ENCODE results near the gene PRKG1. TPM values are rescaled to one million over a fixed set of nuclear protein-coding genes. Genes with fewer than 3 reads are reported as not detected.

The PRKG1 gene
- total RNA-seq, 4 donors from 2014 or later: 1.2 to 6.5 (median 2.7) TPM

DNA sequence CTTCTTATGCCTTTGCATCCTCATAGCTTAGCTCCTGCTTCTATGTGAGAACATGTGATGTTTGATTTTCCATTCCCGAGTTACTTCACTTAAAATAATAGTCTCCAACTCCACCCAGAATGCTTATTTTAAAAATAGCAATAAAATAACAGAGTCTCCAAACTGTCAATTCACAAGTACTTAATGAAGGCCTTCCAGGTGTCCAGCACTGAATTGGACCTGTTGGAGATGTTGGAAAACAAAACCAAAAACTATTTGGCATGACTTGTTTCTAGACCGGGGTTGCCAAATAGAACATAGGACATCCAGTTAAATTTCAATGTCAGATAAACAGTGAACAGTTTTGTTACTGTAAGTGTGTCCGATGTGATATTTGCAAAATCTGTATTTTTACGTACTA, 1031.7 kb downstream of the PRKG1 start:
- no peaks in the 10 kb centered on the region for H3K27me3 ChIP-seq
- no peaks in the 10 kb centered on the region for H3K4me1 ChIP-seq
- no peak for DNase-seq (ENCODE audit: low spot score in 2 of 2)
- TF ChIP-seq POLR2AphosphoS5 (IDR thresholded peaks at IDR 0.05) (no peak), POLR2A (IDR thresholded peaks at IDR 0.05) (no peak), EP300 (IDR thresholded peaks at IDR 0.05) (no peak)
- TF ChIP-seq, protein P1, sequence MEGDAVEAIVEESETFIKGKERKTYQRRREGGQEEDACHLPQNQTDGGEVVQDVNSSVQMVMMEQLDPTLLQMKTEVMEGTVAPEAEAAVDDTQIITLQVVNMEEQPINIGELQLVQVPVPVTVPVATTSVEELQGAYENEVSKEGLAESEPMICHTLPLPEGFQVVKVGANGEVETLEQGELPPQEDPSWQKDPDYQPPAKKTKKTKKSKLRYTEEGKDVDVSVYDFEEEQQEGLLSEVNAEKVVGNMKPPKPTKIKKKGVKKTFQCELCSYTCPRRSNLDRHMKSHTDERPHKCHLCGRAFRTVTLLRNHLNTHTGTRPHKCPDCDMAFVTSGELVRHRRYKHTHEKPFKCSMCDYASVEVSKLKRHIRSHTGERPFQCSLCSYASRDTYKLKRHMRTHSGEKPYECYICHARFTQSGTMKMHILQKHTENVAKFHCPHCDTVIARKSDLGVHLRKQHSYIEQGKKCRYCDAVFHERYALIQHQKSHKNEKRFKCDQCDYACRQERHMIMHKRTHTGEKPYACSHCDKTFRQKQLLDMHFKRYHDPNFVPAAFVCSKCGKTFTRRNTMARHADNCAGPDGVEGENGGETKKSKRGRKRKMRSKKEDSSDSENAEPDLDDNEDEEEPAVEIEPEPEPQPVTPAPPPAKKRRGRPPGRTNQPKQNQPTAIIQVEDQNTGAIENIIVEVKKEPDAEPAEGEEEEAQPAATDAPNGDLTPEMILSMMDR (IDR thresholded peaks at IDR 0.05): no peak
- H3K27ac ChIP-seq: no peak overlapping the region
- H3K4me3 ChIP-seq: no peak overlapping the region
- 89% methylated on average over 4 of the region's 4 CpGs for WGBS
- H3K9me3 ChIP-seq: no peaks in the 10 kb centered on the region
- H3K36me3 ChIP-seq: no peaks in the 10 kb centered on the region

DNA sequence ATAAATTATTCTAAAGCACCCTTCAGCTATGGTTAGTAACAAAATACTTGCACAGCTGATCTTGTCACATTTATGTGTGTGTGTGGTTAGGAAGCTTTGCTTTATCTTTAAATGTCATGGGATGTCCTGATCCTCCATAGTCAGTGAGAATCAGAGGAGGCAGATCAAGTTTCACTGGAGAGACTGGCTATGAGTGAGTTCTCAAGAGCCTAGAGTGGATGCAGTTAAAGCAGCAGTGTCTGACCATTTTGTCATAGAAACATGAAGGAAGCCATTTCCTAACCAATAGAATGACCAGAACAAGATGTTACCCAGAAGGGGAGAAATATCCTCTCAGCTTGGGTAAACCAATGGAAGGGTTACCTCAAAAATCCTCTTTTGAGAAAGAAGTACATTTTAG, 1032.6 kb downstream of the PRKG1 start:
- Histone ChIP-seq H3K4me1 (no peaks in the 10 kb centered on the region), H3K4me3 (no peak overlapping the region)
- TF ChIP-seq POLR2A (IDR thresholded peaks at IDR 0.05) (no peak), POLR2AphosphoS5 (IDR thresholded peaks at IDR 0.05) (no peak), EP300 (IDR thresholded peaks at IDR 0.05) (no peak)
- TF ChIP-seq, protein P1 (IDR thresholded peaks at IDR 0.05): no peak

DNA sequence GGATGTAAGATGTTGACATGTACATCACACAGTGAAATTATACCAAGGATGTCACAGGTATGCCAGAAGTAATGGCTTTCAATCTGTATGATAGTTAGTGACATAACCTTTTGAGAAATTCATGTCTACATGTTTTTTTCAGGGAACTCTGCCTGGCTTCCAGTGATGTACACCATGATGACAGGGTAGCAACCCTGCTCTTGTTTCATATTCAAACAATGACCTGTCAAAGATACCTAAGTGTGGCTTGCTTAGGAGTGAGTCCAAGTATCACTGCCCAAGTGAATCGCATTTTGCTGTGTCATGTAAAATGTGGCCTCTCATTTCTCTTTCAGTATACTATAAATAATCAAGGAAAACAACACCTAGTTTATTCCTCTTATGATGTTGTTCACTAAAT, 1033.9 kb downstream of the PRKG1 start:
- WGBS: 85% methylated on average over 1 of the region's 1 CpG
- Histone ChIP-seq H3K36me3 (no peaks in the 10 kb centered on the region), H3K4me3 (no peak overlapping the region), H3K27me3 (no peaks in the 10 kb centered on the region), H3K9me3 (no peaks in the 10 kb centered on the region), H3K4me1 (no peaks in the 10 kb centered on the region), H3K27ac (no peak overlapping the region)
- DNase-seq (ENCODE audit: low spot score in 2 of 2): no peak
- no peak for TF ChIP-seq EP300 (IDR thresholded peaks at IDR 0.05)
- TF ChIP-seq POLR2AphosphoS5 (IDR thresholded peaks at IDR 0.05): no peak
- TF ChIP-seq, protein P1 (IDR thresholded peaks at IDR 0.05): no peak

More for the DNA sequence above, 1032.6 kb downstream of the PRKG1 start:
- Histone ChIP-seq H3K27ac (no peak overlapping the region), H3K9me3 (no peaks in the 10 kb centered on the region), H3K27me3 (no peaks in the 10 kb centered on the region), H3K36me3 (no peaks in the 10 kb centered on the region)
- no peak for DNase-seq (ENCODE audit: low spot score in 2 of 2)

DNA sequence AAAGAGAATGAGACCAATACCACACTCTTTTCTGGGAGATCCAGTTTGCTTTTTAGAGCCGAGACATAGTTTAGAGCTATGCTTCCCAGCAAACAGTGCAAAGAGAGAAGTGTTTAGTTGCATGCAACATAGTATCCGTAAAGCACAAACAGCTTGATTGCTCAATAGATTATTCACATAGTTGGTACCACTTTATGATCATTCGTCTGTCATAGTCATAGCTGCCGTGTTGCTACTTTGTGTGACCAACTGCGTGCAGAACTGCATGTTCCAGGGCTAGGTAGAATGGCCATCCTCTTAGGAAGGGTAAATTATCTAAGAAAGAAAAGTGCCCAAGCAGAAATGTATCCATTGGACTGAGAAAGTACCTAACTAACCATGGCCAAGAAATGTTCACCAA, 1036.3 kb downstream of the PRKG1 start:
- H3K4me1 ChIP-seq: no peaks in the 10 kb centered on the region
- H3K36me3 ChIP-seq: no peaks in the 10 kb centered on the region
- no peaks in the 10 kb centered on the region for H3K9me3 ChIP-seq
- no peaks in the 10 kb centered on the region for H3K27me3 ChIP-seq
- WGBS: 85% methylated on average over 5 of the region's 5 CpGs
- H3K4me3 ChIP-seq: no peak overlapping the region
- no peak for DNase-seq (ENCODE audit: low spot score in 2 of 2)
- TF ChIP-seq EP300 (IDR thresholded peaks at IDR 0.05) (no peak), POLR2AphosphoS5 (IDR thresholded peaks at IDR 0.05) (no peak), POLR2A (IDR thresholded peaks at IDR 0.05) (no peak)
- TF ChIP-seq, protein P1 (IDR thresholded peaks at IDR 0.05): no peak
- H3K27ac ChIP-seq: no peak overlapping the region

DNA sequence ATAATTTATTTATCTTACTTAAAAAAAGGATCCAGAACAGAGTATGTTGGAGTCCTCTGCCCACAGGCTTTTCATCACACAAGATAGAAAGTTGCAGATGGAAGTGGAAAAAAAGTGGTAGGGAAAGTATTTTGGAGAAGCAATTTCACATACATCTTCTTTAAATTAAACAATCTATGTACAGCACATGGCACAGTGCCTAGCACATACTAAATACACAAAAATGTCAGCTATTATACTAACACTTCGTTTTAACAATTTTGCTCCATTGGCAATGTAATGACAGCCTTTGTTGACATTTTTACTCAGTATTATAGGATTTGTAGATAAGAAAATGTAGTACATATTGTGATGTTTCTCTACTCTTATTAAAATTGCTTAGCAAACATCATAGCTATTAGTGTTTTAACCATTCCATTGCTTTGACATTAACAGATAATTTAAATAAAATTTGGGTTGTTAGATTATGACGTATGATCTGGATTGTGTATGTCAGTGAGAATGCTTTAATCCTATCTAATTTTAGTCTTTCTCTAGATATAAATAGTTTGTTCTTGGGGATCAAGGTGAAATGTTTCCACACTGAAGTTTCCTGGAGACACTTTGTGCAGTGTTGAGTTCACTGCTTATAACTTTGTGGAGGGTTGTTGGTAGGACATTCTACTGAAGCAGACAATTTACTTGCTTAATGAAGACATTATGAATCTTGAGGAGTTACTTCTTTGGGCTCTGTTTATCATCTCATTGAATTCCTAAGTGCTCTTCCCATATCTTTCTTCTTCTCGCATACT, 1037.0 kb downstream of the PRKG1 start:
- DNase-seq (ENCODE audit: low spot score in 2 of 2): no peak
- no peak overlapping the region for H3K4me3 ChIP-seq

More for the DNA sequence above, 1037.0 kb downstream of the PRKG1 start:
- no peaks in the 10 kb centered on the region for H3K4me1 ChIP-seq
- no peaks in the 10 kb centered on the region for H3K27me3 ChIP-seq
- WGBS: 64% methylated on average over 3 of the region's 3 CpGs
- TF ChIP-seq POLR2A (IDR thresholded peaks at IDR 0.05): no peak
- H3K9me3 ChIP-seq: no peaks in the 10 kb centered on the region
- no peaks in the 10 kb centered on the region for H3K36me3 ChIP-seq
- H3K27ac ChIP-seq: no peak overlapping the region
